ENCODE measurements around the gene PRLHR.
A peak's percentile ranks its signal among the peaks of the same experiment; 100 is the strongest.

Gene PRLHR

DNA sequence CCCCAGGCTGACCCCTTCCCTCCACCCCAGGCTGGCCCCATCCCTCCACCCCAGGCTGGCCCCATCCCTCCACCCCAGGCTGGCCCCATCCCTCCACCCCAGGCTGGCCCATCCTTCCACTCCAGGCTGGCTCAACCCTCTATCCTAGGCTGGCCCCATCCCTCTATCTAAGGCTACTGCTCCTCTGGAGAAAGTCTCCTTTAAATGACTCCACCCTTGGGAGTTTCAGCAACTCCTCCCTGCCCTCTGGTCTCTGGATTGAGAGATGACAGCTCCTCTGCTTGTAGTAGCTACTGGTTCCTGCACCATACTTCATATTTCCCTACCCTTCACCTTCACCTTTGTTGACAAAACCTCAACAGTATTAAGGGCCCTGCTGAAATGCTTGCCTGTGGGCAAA lies 8.5 kb downstream of the PRLHR start:
- no peak for DNase-seq

DNA sequence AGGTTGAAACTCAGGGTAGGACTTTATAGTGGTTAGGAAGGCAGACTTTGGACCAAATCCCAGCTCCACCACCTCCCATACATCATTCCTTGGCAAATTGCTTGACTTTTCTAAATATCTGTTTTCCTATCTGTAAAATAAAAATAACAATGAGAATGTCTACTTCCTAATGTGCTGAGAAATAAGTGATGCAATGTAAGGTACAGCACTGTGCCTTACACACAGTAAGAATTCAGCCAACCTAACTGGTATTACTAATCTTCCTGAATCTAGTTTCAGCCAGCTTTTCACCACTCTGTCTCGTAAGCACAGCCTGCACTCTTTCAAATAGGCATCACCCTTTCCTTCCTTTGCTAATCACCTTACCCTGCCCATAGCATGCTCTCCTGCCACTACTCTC lies 9.7 kb downstream of the PRLHR start:
- no peak for DNase-seq

DNA sequence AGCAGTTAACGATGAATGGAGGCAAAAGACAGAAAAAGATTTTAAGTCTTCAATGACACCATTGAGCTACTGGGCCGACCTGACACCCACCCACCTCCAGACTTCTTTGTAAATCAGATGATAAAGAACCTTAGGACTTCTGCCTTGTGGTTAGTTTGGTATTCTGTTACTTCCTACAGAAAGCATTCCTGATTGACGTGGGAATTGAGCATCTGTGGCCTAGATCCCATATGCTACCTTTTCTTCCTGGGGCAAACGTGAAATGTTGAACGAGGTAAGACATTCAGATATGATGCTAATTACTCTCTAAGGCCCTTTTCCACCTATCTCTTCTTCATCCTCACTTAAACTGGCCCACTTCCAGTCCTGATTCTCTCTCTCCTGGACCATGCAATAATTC lies 10.2 kb downstream of the PRLHR start:
- DNase-seq: no peak

DNA sequence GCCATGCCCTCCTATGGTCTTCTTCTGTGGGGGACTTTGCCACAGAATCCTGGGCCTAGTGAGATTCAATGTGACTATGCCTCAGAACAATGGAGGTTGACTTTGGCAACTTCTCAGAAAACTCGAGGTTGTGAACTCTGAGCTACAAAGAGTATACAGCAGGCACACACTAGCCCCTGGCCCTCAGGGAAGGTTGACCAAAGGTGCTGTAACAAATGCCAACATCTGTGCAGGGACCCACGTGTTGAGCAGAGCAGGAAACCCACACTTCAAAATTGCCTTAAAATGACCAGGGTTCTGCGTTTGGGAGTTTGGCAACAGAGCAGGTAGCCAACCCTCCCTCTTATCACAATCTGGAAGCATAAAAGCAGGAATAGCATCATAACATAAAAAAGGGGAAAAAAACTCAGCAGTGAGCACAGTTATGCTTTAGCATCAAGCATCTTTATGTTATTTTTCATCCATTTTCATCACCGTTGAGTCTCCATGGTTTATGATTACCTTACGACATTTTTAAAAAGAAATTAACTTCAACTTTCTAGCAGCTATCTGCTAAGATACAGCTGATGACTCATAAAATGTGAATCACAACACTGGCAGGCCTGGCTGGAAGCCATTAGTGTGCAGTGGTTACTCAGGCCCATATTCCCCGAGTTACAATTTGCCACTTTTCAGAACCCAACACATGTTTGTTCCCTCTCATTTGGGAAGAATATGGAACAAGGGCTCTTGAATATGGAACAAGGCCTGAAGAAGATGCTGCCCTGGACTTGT lies 11.1 kb downstream of the PRLHR start:
- no peak for DNase-seq

DNA sequence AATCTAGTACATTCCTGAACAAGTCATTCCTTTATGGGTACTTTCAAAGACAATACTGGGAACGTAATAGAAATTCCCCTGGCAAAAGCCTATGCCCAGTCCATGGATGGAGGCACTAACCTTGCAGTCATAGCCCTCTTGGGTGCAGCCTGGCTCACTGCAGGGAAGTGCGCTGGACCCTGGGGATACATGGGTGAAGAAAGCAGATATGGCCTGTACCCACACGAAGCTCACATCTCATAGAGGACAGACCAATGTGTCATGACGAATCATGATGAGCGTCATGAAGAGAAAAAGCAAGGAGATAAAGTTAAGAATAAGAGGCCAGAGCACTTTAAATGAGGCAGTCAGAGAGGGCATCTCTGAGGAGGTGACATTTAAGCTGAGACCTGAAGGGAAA lies 11.8 kb downstream of the PRLHR start:
- DNase-seq: no peak

DNA sequence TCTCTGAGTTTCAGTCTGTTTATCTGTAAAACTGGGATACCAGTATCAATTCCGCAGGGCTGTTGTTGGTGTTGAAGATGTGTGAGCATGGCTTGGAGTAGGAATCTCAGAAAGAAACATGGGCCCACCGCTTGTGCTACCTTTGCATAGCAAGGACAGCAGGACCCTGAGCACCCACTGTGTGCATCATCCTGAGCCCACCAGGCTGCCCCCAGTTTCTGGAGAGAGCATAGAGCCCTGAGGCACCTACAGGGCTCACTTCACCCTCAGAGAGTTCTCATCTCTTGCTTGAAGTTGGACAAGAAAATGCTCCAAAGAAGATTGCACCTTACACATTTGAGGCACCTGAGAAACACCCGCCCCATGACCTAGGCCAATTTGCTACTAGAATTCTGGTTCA lies 12.9 kb downstream of the PRLHR start:
- no peak for DNase-seq

DNA sequence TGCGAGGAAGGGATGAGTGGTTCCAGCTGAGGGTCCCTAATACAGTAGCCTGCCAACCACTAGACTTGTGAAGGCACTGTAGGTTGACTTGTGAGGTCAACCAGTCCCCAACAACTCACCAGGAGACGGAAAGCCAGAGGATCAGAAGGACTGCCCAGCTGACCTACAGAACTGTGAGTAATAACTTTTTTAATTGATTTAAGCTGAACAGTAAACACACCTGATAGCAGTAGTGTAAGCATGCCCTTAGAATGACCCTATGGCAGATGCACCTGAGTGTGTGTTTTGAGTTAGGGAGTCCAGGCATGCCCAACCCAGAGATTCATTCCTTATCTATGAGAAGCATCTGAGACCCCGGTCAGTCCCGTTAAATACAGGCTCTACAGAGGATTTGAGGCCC lies 14.1 kb downstream of the PRLHR start:
- DNase-seq: no peak

DNA sequence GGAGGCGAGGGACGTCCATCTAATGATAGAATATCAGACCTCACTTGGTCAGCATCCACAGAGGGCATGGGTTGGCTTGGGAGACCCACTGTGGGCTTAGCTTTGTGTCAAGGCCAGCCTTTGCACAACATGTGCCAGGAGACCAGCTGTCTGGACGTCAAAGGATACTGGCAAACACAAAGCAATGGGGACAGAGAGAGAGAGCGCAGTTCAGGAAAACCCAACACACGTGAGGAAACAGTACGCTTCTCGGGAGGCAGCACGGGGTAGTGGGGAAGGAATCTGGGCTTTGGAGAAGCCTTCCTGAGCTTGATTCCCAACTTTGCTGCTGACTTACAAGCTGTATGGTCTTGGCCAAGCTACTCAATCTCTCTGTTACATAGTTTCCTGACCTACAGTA lies 14.7 kb downstream of the PRLHR start:
- no peak for DNase-seq

DNA sequence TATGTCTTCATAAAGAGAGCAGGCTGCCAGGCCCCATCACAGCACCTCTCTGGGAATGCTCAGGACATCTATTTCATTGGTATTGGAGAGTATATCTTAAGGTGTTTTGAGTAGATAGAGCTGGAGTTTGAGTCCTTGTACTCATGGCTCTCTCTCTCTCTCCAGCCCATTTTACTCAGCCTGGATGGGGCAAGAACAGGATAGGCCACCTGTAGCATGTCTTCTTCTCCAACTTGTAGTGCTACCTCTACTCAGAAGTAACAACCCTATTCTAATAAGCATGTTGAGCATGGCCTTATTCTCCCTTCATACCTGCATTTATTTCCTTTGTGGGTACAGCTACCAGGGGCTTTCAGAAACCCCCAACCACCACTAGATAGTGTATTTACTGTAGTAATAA lies 21.9 kb downstream of the PRLHR start:
- DNase-seq: no peak

DNA sequence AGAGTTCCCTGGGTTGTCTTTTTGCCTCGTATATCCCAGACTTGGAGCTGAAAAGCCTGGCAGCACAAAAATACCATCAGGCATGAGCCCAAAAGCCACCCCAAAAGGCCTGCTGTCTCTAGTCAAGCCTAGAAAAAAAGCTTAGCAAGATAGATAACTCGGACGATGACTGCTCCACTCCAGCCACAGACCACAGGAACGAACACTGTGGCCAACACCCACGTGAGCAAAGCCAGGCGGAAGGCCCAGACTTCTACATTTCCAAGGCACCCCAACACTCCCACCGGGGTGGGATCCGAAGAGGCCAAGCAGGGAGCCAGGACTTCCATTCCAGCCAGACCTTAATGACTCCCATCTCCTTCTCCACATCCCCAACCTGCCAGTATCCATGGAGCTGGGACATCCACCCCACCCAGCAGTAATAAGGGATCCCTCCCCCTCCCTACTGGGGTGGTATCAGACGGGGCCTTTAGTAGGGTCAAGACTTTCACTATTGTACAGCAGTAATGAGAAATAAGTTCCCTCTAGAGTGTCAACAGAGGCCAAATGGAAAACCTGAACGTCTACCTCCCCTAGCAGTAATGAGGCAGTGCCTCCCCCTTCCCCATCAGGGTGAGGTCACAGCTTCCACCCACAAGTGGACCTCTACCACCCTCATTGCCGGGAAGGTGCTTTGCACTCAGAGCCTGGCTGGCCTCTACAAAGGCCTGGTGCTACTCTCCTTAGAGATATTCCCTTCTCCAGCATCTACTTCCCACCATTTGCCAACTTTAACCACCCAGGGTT lies 23.0 kb downstream of the PRLHR start:
- DNase-seq: no peak

DNA sequence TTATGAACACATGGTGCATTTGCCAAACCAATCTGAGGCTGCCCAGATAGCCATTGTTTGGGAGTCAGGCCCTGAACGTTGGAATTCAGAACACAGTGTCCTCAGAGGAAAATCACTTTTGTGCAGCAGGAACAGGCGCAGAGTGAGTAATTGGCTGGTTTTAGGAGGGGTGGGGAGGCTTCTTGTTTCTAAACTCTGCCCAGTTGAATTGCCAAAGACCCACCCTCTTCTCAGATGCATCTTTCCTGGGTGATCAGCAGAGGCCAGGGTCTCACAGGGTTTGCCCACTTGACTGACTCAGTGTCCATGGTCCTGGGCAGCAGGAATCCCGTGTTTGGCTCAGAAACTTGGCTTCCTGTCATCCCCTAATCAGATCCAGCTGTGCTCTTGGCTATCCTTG lies 24.3 kb downstream of the PRLHR start:
- DNase-seq: no peak

DNA sequence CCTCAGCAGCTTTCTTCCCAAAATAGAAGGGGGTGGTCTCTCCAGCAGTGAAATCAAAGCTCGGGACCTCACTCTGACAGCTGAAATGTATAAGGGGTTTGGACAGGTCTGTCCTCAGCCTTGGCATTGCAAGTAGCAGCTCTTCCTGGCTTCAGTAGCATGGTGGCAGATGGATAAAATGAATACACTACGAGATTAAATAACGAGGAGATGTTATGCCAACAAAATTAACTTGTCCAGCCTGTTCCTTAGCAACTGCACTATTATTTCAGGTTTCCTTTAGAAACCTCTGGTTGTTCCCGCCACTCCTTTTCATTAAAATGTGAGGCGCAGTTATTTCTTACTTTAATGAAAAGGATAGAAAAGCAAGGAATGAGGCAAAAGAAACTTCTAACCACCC lies 24.9 kb downstream of the PRLHR start:
- no peak for DNase-seq

DNA sequence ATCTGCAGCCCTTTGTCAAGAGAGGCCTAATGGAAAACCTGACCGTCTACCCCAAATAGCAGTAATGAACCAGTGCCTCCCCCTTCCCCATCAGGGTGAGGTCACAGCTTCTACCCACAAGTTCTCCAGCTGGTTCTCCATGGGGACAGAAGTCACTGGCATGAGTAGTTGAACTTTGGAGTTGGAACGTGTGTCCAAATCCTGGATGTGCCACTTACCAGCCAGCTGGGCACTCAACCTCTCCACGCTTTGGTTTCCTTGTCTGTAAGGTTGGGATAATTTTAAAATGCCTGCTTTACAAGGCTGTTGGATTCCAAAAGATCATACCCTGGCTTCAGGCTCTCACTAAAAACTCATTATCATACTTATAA lies 25.6 kb downstream of the PRLHR start:
- DNase-seq: no peak

DNA sequence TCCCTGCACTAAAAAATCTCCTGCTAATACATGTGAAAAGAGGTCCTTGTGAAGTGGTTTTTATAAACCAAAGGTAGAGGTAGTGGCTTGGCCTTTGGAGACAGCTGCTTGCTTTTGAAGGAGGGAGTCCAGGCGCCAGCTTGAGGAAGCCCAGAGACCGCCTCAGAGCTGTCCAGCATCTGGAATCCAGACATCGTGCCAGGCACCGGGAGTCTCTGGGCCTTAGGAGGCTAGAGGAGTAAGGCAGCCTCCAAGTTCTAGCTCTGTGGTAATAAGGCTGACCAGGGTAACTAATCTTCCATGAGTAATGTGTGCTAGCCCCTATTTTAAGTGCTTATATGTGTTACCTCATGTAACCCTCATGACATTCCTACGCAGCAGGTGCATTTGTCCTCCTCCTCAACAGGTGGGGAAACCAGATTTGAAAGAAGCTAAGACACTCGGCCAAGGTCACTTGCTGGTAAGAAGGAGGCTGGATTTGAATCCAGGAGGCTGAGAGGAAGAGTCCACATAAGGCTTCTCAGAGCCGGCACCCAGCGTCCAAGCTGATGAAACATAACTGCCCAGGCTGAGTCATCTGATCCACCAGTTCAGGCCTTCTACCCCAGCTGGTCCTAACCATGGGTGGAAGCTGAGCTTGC lies 26.1 kb downstream of the PRLHR start:
- no peak for DNase-seq

DNA sequence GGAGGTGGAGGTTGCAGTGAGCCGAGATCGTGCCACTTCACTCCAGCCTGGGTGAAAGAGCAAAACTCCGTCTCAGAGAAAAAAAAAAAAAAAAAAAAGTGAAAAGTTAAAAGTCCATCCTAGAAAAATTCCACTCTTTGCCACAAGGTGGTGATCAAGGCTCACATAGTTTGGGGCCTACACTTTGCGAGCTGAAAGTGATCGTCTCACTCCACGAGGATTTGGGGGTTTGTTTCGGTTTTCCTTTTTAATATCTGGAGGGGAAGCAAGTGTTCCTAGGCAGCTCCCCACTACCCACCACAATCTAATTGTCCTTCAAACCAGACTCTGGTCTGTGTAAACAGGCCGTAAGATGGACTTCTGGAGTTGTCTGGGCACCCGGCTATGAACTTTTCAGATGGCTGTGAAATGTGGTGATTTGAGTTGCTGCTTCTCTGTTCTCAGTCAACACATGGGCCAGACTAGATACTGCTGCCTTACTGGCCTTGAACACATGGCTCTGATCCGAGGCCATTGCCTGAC lies 27.1 kb downstream of the PRLHR start:
- DNase-seq: no peak

DNA sequence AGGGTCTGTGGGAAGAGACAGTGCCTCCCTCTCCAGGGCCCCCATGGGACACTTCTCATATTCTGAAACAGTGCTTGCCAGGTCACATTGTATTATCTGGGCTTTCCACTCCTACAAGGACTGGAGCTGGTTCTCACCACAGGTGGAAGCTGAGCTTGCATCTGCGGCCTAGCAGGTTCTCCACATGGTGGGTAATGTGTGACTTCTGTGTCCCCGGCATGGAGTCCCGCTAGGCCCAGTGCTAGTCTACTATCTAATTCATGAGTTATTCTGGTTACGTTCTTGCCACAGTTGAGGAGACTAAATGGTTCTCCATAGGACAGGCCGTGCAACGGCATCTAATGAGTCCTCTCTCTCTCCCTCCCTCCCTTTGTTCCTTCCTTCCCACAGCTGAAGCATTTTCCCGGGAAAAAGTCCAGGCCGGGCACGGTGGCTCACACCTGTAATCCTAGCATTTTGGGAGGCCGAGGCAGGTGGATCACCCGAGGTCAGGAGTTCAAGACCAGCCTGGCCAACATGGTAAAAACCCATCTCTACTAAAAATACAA lies 27.7 kb downstream of the PRLHR start:
- no peak for DNase-seq

DNA sequence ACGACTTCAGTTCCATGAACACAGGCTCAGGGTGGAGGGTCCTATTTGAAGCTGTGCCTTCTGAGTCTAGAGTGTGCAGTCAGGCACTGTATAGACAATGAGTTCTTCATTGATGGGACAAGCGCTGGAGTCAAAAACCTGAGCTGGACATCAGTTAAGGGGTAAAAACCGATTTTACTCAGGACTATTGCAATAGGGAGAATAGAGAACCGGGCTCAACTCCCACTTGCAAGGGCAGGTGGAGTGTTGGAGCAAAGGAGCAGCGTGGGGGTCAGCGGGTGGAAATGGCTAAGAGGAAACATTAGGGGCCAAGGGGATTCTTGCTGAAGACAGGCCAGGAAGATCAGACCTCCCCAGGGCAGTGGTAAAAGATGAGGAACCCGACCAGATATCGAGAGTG lies 28.5 kb downstream of the PRLHR start:
- no peak for DNase-seq

DNA sequence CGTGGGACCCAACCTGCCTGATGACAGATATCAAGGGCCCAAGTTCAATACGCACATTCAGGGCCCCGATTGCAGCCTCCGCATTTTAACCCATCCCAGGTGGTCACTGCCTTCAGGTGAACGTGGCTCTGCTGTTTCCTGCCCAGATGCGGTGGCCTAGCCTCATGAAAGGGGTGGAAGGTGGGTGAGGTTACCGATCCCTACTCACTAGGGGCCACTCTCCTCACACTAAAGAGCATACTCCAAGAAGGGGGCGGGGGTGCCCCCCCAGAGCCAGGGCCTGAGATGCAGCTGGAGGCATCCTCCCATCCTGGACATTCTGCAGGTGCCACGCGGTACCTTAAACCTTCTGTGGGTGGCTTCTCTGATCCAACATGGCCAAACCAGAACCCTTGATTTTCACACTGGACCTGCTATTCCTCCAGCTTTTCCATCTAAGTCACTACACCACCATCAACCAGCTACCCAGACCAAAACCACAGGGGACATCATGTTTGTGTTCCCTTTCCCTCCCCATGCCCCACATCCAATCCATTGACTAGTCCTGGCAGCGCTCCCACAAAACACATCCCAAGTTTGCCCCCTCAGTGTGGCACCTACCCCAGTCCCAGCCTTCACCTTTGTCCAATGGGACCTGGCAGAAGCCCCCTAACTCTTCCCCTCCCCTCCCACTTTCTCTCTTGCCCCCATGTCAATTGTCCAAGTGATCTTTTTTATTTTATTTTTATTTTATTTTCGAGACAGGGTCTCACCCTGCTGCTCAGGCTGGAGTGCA lies 30.0 kb downstream of the PRLHR start:
- DNase-seq: no peak

DNA sequence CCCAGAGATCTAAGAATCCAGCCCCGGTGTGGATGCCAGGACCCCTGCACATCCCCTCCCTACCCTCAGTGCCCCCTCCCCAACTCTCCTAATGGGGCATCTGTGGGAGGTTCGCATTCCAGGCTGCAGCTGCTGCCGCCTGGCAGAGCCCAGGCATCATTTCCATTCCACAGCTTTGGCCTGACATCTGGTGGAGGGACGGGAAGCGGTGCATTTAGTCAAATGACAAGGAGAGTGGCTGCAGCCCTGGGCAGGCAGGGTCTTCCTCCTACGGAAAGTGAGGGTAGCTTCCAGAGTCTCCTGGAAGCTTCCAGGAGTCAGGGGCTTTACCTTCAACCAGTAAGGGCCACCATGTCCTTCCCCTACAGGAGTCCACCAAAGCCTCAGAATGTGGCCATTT lies 30.8 kb downstream of the PRLHR start:
- DNase-seq: peak; percentile 1

DNA sequence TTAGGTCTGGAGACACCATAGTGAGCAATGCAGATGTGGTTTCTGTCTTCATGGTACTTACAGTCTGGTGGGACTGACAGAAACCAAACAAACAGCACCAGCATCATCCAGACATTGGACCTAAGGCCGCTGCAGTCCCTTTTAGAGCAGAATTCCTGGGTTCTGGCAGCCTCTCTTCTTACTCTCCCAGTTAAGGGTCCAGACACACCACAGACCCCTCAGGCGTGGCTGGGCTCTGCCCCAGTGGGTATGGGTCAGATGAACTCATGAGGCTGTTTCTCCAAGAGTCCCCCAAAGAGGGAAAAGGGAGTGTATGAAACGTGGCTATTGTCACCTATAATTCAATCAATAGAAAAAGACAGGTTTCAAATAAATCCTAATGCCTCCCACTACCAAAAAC lies 31.3 kb downstream of the PRLHR start:
- DNase-seq: no peak

DNA sequence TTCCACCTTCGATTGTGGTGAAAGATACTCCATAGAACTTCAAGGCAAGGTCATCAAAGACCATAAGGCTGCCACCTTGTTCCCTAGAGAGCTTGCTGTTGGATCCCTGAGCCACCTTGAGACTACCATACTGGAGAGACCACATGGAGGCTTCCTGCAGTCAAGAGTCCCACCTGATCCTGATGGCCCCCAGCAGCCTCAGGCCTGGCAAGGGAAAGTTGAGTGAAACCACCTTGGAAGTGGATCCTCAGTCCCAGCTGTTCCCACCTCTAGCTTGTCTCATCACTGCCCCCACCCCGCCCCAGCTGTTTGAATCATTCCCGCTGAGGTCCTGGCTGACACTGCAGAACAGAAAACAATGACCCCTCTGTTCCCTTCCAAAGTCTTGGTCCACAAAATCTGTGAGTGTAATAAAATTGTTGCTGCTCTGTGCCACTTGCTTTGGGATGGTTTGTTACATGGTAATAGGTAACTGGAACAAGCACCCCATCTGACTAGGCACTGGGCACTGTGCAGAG lies 32.0 kb downstream of the PRLHR start:
- DNase-seq: no peak

DNA sequence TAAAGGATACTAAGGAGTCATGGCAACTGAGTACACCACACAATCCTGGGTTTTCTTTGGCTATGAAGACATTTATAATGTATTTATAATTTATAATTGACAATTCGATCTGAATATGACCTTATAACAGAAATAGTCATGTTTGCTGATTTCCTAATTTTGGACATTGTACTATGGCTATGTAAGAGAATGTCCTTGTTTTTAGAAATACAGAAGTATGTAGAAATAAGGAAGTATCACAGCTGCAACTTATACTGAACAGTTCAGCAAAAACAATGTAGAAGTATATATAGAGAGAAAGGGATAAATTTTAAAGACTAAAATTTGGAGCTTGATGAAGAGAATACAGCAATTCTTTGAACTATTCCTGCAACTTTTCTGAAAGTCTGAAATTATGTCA lies 32.6 kb downstream of the PRLHR start:
- no peak for DNase-seq

DNA sequence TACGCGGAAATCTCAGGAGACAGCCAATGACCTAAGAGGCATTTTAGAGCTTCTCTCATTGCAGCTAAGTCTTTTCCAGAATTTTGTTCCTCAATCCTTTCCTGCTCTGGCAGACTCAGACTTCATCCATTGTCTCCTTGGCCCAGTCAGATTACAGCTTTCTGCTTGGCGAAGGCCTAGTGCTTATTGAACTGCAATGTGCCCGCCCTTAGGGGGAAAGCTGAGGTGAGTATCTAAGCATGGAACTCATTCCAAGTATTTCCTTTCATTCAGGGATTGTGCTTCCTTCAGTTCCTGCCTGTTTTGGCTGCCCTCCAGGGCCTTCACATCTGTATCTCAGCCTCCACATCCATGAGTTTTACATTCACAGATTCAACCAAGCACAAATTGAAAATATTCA lies 37.5 kb downstream of the PRLHR start:
- DNase-seq: no peak
